LNCAP (cell line): Measurements from ENCODE around the gene NCAPD3.

ENCODE experiments used
- TF ChIP-seq, protein P1 (sequence below): fragments of 450-650 bp; IDR thresholded peaks from 2 replicates; pipeline ENCODE4 v1.5.1; 2017; ENCODE audit warnings: mild to moderate bottlenecking

NCAPD3 gene

DNA sequence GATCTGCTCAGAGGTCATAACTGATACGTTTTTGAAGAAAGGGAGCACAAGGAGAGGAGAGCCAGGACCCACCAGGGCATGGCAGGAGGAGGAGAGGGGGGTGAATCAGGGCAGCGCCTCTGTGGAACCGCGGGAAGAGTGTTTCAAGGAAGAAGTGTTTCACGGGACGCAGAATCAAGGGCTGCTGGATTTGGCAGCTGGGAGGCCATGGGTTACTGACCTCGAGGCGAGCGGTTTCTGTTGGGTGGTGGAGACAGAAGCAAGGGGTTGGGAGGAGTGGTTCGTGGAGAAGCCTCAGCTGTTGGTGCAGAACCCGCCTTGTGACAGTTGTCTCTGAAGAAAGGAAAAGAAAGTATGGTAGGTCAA is 13.8 kb upstream of the NCAPD3 start:
- TF ChIP-seq, protein P1, sequence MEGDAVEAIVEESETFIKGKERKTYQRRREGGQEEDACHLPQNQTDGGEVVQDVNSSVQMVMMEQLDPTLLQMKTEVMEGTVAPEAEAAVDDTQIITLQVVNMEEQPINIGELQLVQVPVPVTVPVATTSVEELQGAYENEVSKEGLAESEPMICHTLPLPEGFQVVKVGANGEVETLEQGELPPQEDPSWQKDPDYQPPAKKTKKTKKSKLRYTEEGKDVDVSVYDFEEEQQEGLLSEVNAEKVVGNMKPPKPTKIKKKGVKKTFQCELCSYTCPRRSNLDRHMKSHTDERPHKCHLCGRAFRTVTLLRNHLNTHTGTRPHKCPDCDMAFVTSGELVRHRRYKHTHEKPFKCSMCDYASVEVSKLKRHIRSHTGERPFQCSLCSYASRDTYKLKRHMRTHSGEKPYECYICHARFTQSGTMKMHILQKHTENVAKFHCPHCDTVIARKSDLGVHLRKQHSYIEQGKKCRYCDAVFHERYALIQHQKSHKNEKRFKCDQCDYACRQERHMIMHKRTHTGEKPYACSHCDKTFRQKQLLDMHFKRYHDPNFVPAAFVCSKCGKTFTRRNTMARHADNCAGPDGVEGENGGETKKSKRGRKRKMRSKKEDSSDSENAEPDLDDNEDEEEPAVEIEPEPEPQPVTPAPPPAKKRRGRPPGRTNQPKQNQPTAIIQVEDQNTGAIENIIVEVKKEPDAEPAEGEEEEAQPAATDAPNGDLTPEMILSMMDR, result no peak

GRCh38 chr11:134236834-134237556 is 13.2 kb upstream of the NCAPD3 start:
- TF ChIP-seq, protein P1, result no peak

- TF ChIP-seq, protein P1, result no peak
Measured at GRCh38 chr11:134235399-134235798, 11.6 kb upstream of the NCAPD3 start.

- TF ChIP-seq, protein P1, result no peak
Measured at GRCh38 chr11:134233729-134234179, 10.0 kb upstream of the NCAPD3 start.

- TF ChIP-seq, protein P1, result no peak
Measured at GRCh38 chr11:134231958-134232659, 8.3 kb upstream of the NCAPD3 start.

DNA sequence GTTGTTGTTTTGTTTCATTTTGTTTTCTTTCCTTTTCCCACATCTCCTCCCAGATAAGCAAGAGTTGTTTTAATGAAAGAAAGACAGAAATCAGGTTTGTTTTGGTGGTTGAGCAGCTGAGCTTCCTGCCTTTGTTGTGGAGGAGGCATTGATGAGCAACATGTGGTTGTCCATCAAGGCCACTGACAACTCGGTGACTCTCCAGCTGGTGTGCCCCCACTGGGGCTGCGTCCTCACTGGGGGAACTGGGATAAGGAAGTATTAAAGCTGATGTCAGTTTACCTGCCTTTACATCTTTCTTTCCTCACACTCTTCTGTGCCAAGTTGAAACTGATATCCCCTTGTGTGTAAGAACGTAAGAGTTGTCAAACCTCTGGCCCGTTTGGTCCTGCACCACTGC is 6.6 kb upstream of the NCAPD3 start:
- TF ChIP-seq, protein P1, result no peak

DNA sequence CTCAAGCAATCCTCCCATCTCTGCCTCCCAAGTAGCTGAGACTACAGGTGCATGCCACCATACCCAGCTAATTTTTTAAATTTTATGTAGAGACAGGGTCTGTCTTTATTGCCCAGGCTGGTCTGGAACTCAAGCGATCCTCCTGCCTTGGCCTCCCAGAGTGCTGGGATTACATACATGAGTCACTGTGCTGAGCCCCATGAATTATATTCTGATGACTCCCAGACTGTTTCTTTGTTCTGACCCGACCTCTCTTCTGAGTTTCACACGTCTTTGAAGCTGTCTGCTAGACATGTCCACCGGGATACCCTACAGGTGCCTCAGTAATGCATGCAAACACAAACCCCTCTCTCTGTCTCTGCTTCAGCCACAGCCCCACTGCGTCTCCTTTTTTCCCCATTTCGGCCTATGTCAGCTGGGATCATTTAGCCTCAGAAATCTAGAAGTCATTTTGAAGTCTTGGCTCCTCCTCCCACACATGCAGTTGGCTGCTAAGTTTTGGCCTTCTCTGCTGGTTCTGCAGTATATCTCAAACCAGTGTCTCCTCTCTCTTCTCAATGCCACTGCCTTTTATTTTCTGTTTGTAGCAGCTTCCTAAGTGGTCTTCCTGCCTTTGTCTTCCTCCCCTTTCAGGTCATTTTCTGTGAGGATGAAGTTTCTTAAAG is 5.5 kb upstream of the NCAPD3 start:
- TF ChIP-seq, protein P1, result no peak
